Spleen (tissue), 7 donors: ENCODE data around the gene NAT8.

Experiments
- POLR2A ChIP-seq, 3 donors: fragments of 450-650 bp; IDR thresholded peaks; one replicate each; pipeline ENCODE4 v1.5.1; 2017; ENCODE audit warnings: antibody characterized with exemption in 3 of 3, mild to moderate bottlenecking in 1 of 3
- POLR2AphosphoS5 ChIP-seq, 3 donors: sonication (generic); formaldehyde crosslinking; IDR thresholded peaks; one replicate each; pipeline ENCODE4 v1.5.1; 2017; ENCODE audit warnings: antibody characterized with exemption in 3 of 3
- TF ChIP-seq, protein P1 (sequence below), 11 experiments: fragments of 200-600 bp in 7 of 11; fragments of 450-650 bp in 4 of 11; sonication (generic) in 4 of 11; IDR thresholded peaks in 8 of 11; conservative IDR thresholded peaks in 3 of 11; 1 replicate in 7 of 11; 2 replicates in 4 of 11; pipeline versions ENCODE4 v1.4.0 to v1.8.0; 2016 to 2021; ENCODE audit warnings: antibody characterized with exemption in 11 of 11, inconsistent platforms in 4 of 11, mild to moderate bottlenecking in 1 of 11
- donor health status: DM: no; HTN: no; CAD: no; lungs with moderate emphysema.
- donor health status: DM: no; HTN: no; CAD: no.
- donor health status: DM: no; HTN: no; CAD: no.

DNA sequence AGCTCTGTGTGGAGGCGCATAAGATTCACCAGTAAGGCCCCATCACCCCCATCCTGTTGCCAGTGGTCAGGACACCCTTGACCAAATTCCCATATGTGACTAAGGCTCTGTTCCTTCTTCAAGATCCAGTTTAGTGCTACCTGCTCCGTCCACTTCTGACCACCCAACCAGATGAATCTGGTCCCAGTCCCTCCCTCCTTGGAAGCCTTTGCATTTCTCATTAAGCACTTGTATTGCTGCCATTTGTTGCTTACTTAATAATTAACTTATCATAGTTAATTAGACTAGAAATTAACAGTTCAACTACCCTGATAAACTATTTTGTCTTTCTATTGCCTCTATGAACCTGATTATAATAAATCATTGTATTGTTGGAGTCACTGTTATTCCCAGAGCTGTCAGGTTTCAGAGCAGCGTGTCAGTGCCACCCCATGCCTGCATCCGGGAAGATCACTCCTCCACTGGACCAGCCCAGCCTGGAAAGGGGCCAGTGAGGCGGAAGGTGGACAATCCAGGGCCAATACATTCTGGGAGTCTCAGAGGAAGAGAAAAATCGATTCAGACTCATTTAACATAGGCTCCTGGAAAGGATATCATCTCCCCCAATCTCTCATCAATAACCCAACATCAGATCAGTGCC lies 9.5 kb upstream of the NAT8 start:
- TF ChIP-seq POLR2A (IDR thresholded peaks at IDR 0.05) (no peak), POLR2AphosphoS5 (IDR thresholded peaks at IDR 0.05) (no peak)
- TF ChIP-seq, protein P1, sequence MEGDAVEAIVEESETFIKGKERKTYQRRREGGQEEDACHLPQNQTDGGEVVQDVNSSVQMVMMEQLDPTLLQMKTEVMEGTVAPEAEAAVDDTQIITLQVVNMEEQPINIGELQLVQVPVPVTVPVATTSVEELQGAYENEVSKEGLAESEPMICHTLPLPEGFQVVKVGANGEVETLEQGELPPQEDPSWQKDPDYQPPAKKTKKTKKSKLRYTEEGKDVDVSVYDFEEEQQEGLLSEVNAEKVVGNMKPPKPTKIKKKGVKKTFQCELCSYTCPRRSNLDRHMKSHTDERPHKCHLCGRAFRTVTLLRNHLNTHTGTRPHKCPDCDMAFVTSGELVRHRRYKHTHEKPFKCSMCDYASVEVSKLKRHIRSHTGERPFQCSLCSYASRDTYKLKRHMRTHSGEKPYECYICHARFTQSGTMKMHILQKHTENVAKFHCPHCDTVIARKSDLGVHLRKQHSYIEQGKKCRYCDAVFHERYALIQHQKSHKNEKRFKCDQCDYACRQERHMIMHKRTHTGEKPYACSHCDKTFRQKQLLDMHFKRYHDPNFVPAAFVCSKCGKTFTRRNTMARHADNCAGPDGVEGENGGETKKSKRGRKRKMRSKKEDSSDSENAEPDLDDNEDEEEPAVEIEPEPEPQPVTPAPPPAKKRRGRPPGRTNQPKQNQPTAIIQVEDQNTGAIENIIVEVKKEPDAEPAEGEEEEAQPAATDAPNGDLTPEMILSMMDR (IDR thresholded peaks at IDR 0.05 in 8 of 11, conservative IDR thresholded peaks at IDR 0.05 in 3 of 11), result no peak
